ENCODE measurements around the gene GRB10.
"Not testable (repeated sequence)": the region's sequence is repeated elsewhere in the genome, so short reads cannot be mapped to it uniquely, and the experiment has no call there.

The GRB10 gene

DNA sequence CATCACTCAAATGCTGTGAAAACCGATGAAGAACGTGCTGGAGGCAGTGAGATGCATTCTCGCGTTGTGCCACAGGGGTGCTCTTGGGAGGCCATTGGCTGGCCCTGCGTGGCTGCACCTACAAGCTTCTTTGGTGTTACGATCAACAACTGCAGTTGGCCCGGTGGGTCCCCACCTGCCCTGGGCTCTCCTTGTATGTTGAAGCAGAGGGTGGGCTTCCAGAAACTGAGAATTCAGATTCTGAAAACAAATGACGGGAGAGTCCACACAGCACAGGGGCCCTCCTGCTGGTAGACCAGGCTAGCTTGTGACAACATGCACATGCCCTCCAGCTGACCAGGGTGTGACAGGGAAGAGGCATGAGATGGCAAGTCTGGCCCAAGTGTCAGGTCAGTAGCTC, 193.8 kb downstream of the GRB10 start:
- DNase-seq (ENCODE audit: insufficient read length) (no peak), FAIRE-seq (no peak)
- TF ChIP-seq POLR2AphosphoS5 (IDR thresholded peaks at IDR 0.05; ENCODE audit: low read depth, low read length) (no peak), POLR2A (IDR thresholded peaks at IDR 0.05; ENCODE audit: low read depth, low read length) (no peak), TAF1 (IDR thresholded peaks at IDR 0.05; ENCODE audit: borderline replicate concordance, low read depth, low read length) (no peak)

GRCh38 chr7:50587737-50588136, 195.0 kb downstream of the GRB10 start:
- FAIRE-seq: no peak
- TF ChIP-seq POLR2AphosphoS5 (IDR thresholded peaks at IDR 0.05; ENCODE audit: low read depth, low read length) (no peak), POLR2A (IDR thresholded peaks at IDR 0.05; ENCODE audit: low read depth, low read length) (no peak), TAF1 (IDR thresholded peaks at IDR 0.05; ENCODE audit: borderline replicate concordance, low read depth, low read length) (no peak)
- no peak for DNase-seq (ENCODE audit: insufficient read length)

DNA sequence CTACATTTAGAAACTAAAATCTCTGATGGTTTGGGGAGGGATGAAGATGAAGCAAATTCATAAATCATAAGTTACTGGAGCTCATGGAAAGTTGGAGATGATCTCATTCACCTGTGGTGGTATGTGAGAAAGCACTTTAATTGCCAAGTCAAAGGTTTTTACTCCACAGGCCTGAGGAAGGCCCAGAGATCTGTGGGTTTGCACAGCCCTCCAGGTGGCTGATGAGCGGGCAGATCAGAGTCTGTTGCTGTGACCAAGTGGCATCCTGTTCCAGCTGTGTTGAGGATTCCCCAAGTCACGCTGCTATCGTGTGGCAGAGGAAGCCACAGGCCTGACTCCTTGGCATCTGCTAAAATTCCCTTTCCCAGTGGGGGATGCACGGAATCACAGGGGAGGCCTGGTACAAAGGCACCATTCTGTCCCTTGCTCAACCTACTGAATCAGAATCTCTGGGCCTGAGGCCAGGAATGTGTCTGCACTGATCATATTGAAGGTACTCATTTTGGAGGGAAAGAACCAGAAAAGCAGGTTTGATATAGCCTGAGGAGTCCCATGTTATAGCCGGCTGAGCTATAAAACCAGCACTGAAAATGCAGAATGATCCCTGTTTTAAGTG, 197.8 kb downstream of the GRB10 start:
- DNase-seq (ENCODE audit: insufficient read length): no peak
- no peak for TF ChIP-seq POLR2AphosphoS5 (IDR thresholded peaks at IDR 0.05; ENCODE audit: low read depth, low read length)
- no peak for TF ChIP-seq POLR2A (IDR thresholded peaks at IDR 0.05; ENCODE audit: low read depth, low read length)
- no peak for TF ChIP-seq TAF1 (IDR thresholded peaks at IDR 0.05; ENCODE audit: borderline replicate concordance, low read depth, low read length)
- no peak for FAIRE-seq

DNA sequence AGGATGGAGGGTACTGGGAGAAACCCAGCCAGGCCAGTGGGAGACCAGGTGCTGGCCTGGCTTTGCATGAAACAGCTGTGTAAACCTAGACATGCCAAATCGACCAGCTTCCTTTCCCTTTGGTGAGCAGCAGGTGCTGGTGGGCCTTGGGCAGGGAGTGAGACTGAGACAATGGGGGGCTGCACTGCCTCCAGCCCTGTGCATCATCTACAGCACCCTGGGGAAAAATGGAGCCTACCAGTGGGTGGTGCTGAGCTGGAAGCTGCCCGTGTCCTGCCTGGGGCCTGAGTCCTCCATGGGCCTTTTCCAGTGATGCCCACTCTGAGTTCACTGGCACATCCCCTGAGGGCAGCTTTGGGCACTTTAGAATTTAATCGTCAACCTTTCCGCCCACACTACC, 198.3 kb downstream of the GRB10 start:
- DNase-seq (ENCODE audit: insufficient read length) (no peak), FAIRE-seq (no peak)
- no peak for TF ChIP-seq POLR2AphosphoS5 (IDR thresholded peaks at IDR 0.05; ENCODE audit: low read depth, low read length)

GRCh38 chr7:50583295-50583694, 199.4 kb downstream of the GRB10 start:
- DNase-seq (ENCODE audit: insufficient read length): not testable (repeated sequence)

DNA sequence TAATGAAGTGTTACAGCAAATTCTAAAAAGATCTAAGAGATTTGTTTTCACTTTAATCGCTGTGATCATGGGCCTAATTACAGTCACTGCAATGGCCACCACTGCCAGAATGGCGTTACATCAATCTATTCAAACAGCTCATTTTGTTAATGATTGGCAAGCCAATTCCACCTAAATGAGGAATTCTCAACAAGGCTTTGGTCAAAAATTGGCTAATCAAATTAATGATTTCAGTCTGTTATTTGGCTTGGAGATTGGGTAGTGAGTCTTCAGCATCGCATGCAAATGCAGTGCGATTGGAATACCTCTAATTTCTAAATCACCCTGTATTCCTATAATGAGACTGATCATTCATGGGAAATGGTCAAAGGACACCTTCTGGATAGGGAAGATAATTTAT, 200.4 kb downstream of the GRB10 start:
- not testable (repeated sequence) for FAIRE-seq

More at GRCh38 chr7:50583295-50583694, 199.4 kb downstream of the GRB10 start:
- not testable (repeated sequence) for FAIRE-seq

DNA sequence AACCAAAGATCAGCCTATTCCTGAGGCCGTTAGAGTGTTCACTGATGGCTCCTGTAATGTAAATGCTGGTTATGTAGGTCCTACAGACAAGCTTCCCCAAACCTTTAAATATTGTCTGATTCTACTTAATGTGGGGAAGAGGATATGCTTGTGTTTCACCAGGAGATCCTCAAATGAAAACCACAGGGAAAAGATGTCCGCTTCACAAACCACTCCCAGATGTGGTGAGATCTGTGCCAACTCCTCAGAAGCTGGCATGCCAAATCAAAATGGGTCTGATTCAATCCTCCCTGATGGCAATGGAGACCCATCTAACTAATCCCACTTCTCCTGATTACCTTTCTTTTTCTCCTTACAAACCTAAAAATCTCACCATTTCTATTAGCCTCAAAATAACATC, 202.0 kb downstream of the GRB10 start:
- not testable (repeated sequence) for FAIRE-seq; DNase-seq (ENCODE audit: insufficient read length)

More for the DNA sequence above, 200.4 kb downstream of the GRB10 start:
- DNase-seq (ENCODE audit: insufficient read length): not testable (repeated sequence)

DNA sequence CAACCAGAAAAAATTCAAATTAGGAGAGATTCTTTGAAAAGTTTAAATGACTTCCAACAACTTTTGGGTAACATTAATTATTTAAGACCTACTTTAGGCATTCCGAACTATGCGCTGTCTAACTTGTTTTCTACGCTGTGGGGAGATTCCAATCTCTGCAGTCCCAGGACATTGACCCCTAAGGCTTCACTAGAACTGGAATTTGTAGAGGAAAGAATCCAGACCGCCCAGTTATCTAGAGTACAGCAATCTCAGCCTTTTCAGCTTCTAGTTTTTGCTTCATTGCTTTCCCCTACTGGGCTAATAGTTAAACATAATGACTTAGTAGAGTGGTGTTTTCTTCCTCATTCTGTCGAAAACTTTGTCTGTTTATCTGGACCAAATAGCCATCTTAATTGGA, 202.6 kb downstream of the GRB10 start:
- FAIRE-seq (no peak), DNase-seq (ENCODE audit: insufficient read length) (no peak)
- TF ChIP-seq TAF1 (IDR thresholded peaks at IDR 0.05; ENCODE audit: borderline replicate concordance, low read depth, low read length): no peak
- TF ChIP-seq POLR2A (IDR thresholded peaks at IDR 0.05; ENCODE audit: low read depth, low read length): no peak
- no peak for TF ChIP-seq POLR2AphosphoS5 (IDR thresholded peaks at IDR 0.05; ENCODE audit: low read depth, low read length)

GRCh38 chr7:50578105-50578504, 204.6 kb downstream of the GRB10 start:
- FAIRE-seq; DNase-seq (ENCODE audit: insufficient read length): not testable (repeated sequence)

- TF ChIP-seq POLR2AphosphoS5 (IDR thresholded peaks at IDR 0.05; ENCODE audit: low read depth, low read length) (no peak), TAF1 (IDR thresholded peaks at IDR 0.05; ENCODE audit: borderline replicate concordance, low read depth, low read length) (no peak), POLR2A (IDR thresholded peaks at IDR 0.05; ENCODE audit: low read depth, low read length) (no peak)
- no peak for DNase-seq (ENCODE audit: insufficient read length)
- FAIRE-seq: no peak
Observed at GRCh38 chr7:50577569-50577968, 205.1 kb downstream of the GRB10 start.

DNA sequence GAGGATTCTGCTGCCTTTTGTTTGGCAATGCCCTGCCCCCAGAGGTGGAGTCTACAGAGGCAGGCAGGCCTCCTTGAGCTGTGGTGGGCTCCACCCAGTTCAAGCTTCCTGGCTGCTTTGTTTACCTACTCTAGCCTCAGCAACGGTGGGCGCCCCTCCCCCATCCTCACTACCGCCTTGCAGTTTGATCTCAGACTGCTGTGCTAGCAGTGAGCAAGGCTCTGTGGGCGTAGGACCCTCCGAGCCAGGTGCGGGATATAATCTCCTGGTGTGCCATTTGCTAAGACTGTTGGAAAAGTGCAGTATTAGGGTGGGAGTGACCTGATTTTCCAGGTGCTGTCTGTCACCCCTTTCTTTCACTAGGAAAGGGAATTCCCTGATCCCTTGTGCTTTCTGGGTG, 206.3 kb downstream of the GRB10 start:
- DNase-seq (ENCODE audit: insufficient read length); FAIRE-seq: not testable (repeated sequence)

DNA sequence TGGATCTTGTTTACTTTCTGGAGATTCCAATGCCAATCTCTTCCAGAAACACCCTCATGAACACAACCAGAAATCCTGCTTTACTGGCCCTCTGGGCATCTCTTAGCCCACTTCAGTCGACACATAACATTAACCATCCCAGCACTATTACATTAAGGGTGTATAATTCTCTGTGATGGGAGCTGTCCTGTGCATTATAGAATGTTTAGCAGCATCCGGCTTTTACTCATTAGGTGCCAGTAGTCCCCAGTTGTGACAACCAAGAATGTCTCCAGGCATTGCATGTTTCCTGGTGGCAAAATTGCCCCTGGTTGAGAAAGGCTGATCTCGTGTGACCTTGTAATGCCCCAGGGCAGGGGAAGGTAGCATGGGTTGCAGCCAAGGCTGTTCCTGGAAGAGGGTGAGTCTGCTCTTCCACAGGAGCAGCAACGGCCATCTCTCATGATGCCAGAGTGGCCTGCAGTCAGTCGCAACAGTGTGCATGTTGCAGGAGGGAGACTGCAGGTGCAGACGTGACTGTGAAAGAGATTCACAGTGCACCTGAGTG, 214.9 kb downstream of the GRB10 start:
- TF ChIP-seq POLR2A (IDR thresholded peaks at IDR 0.05; ENCODE audit: low read depth, low read length) (no peak), TAF1 (IDR thresholded peaks at IDR 0.05; ENCODE audit: borderline replicate concordance, low read depth, low read length) (no peak), POLR2AphosphoS5 (IDR thresholded peaks at IDR 0.05; ENCODE audit: low read depth, low read length) (no peak)
- no peak for DNase-seq (ENCODE audit: insufficient read length)
- no peak for FAIRE-seq

GRCh38 chr7:50565977-50566376, 216.7 kb downstream of the GRB10 start:
- FAIRE-seq (no peak), DNase-seq (ENCODE audit: insufficient read length) (no peak)
- TF ChIP-seq TAF1 (IDR thresholded peaks at IDR 0.05; ENCODE audit: borderline replicate concordance, low read depth, low read length) (no peak), POLR2A (IDR thresholded peaks at IDR 0.05; ENCODE audit: low read depth, low read length) (no peak), POLR2AphosphoS5 (IDR thresholded peaks at IDR 0.05; ENCODE audit: low read depth, low read length) (no peak)

DNA sequence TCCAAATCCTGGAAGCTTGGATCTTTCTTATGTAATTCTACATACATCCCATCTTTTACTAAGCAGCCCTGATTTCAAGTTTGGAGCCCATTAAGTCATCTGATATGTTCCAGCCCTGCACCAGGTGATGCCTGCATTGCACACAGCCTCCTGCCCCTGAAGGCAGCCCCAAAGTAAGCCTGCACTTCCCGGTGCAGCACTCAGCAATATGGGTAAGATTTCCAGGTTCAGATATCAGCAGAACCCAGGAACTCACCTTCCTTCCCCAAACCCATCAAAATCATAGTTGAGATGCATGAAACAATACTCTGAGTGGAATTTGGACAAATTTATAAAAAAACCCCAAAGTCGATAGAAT, 217.2 kb downstream of the GRB10 start:
- TF ChIP-seq POLR2A (IDR thresholded peaks at IDR 0.05; ENCODE audit: low read depth, low read length) (no peak), TAF1 (IDR thresholded peaks at IDR 0.05; ENCODE audit: borderline replicate concordance, low read depth, low read length) (no peak), POLR2AphosphoS5 (IDR thresholded peaks at IDR 0.05; ENCODE audit: low read depth, low read length) (no peak)
- DNase-seq (ENCODE audit: insufficient read length) (no peak), FAIRE-seq (no peak)

Measured in GM12892 (cell line).